GM12878 (cell line): ENCODE measurements around the gene E2F2.

ENCODE experiments used
- CREM ChIP-seq: IDR thresholded peaks from 2 replicates; pipeline ENCODE4 v1.6.1; 2014; ENCODE audit warnings: antibody characterized with exemption, low read depth
- CTCF ChIP-seq, 3 experiments: IDR thresholded peaks in 2 of 3; conservative IDR thresholded peaks in 1 of 3; 2 replicates each; pipeline ENCODE4 v1.5.1; 2011; ENCODE audit warnings: low read depth in 3 of 3, low read length in 3 of 3, mild to moderate bottlenecking in 3 of 3, control low read depth in 2 of 3, moderate library complexity in 2 of 3, inconsistent platforms in 1 of 3, mixed read lengths in 1 of 3; ENCODE audit not compliant: control insufficient read depth in 2 of 3, insufficient read depth in 1 of 3; ENCODE audit errors: extremely low read depth in 1 of 3
- HCFC1 ChIP-seq: fragments of 150-350 bp; IDR thresholded peaks from 2 replicates; pipeline ENCODE4 v1.6.1; 2014; ENCODE audit warnings: low read length
- NFYB ChIP-seq: IDR thresholded peaks from 2 replicates; pipeline ENCODE4 v1.6.1; 2011; ENCODE audit warnings: low read depth, mild to moderate bottlenecking, low read length, improper control_type of control experiment, moderate library complexity; ENCODE audit not compliant: insufficient read depth
- NRF1 ChIP-seq: conservative IDR thresholded peaks from 2 replicates; pipeline ENCODE4 v1.6.1; 2011; ENCODE audit warnings: mild to moderate bottlenecking, low read depth, low read length, improper control_type of control experiment
- POLR2A ChIP-seq: IDR thresholded peaks from 2 replicates; pipeline ENCODE4 v1.6.1; 2011; ENCODE audit warnings: low read depth, mild to moderate bottlenecking, low read length
- SMAD5 ChIP-seq: IDR thresholded peaks from 2 replicates; pipeline ENCODE4 v1.6.1; 2016; ENCODE audit warnings: antibody characterized with exemption, low read depth
- STAT3 ChIP-seq: IDR thresholded peaks from 2 replicates; pipeline ENCODE4 v1.6.1; 2011; ENCODE audit warnings: low read depth, low read length, improper control_type of control experiment
- SUZ12 ChIP-seq: fragments of 200-600 bp; sonication (generic); IDR thresholded peaks from one replicate; pipeline ENCODE4 v1.6.1; 2018; ENCODE audit warnings: antibody characterized with exemption, mild to moderate bottlenecking; ENCODE audit not compliant: unreplicated experiment
- TF ChIP-seq, protein P1 (sequence below): IDR thresholded peaks from 2 replicates; pipeline ENCODE4 v1.6.1; 2012; ENCODE audit warnings: mild to moderate bottlenecking, low read depth, low read length
- TF ChIP-seq, protein P2 (sequence below): fragments of 450-650 bp; IDR thresholded peaks from 2 replicates; pipeline ENCODE4 v1.6.1; 2017; ENCODE audit warnings: low read depth, mild to moderate bottlenecking, moderate library complexity

GRCh38 chr1:23565776-23566175 lies 34.7 kb upstream of the E2F2 start:
- TF ChIP-seq STAT3 (no peak), NFYB (no peak), POLR2A (no peak), HCFC1 (no peak), SUZ12 (no peak), NRF1 (no peak), CTCF (IDR thresholded peaks at IDR 0.05 in 2 of 3, conservative IDR thresholded peaks at IDR 0.05 in 1 of 3; ENCODE audit: control insufficient read depth in 2 of 3, extremely low read depth in 1 of 3, insufficient read depth in 1 of 3, low read depth in 3 of 3, low read length in 3 of 3) (no peak), CREM (no peak), SMAD5 (no peak)
- TF ChIP-seq, protein P1, sequence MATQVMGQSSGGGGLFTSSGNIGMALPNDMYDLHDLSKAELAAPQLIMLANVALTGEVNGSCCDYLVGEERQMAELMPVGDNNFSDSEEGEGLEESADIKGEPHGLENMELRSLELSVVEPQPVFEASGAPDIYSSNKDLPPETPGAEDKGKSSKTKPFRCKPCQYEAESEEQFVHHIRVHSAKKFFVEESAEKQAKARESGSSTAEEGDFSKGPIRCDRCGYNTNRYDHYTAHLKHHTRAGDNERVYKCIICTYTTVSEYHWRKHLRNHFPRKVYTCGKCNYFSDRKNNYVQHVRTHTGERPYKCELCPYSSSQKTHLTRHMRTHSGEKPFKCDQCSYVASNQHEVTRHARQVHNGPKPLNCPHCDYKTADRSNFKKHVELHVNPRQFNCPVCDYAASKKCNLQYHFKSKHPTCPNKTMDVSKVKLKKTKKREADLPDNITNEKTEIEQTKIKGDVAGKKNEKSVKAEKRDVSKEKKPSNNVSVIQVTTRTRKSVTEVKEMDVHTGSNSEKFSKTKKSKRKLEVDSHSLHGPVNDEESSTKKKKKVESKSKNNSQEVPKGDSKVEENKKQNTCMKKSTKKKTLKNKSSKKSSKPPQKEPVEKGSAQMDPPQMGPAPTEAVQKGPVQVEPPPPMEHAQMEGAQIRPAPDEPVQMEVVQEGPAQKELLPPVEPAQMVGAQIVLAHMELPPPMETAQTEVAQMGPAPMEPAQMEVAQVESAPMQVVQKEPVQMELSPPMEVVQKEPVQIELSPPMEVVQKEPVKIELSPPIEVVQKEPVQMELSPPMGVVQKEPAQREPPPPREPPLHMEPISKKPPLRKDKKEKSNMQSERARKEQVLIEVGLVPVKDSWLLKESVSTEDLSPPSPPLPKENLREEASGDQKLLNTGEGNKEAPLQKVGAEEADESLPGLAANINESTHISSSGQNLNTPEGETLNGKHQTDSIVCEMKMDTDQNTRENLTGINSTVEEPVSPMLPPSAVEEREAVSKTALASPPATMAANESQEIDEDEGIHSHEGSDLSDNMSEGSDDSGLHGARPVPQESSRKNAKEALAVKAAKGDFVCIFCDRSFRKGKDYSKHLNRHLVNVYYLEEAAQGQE = no peak
- TF ChIP-seq, protein P2, sequence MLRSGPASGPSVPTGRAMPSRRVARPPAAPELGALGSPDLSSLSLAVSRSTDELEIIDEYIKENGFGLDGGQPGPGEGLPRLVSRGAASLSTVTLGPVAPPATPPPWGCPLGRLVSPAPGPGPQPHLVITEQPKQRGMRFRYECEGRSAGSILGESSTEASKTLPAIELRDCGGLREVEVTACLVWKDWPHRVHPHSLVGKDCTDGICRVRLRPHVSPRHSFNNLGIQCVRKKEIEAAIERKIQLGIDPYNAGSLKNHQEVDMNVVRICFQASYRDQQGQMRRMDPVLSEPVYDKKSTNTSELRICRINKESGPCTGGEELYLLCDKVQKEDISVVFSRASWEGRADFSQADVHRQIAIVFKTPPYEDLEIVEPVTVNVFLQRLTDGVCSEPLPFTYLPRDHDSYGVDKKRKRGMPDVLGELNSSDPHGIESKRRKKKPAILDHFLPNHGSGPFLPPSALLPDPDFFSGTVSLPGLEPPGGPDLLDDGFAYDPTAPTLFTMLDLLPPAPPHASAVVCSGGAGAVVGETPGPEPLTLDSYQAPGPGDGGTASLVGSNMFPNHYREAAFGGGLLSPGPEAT = no peak
